CD4-positive, CD25-positive, alpha-beta regulatory T cell (primary cell): ENCODE results near the gene NANP. TPM values are rescaled to one million over a fixed set of nuclear protein-coding genes. Genes with fewer than 3 reads are reported as not detected.
"Not testable (repeated sequence)": the region's sequence is repeated elsewhere in the genome, so short reads cannot be mapped to it uniquely, and the experiment has no call there.

ENCODE experiments used
- ATAC-seq, 2 donors: fragments of 150-1000 bp; cut with Tn5 transposase; one replicate each; pipeline ENCODE4 v1.10.0; 2021; ENCODE audit warnings: low read depth in 2 of 2, moderate number of reproducible peaks in 2 of 2, moderate library complexity in 1 of 2
- DNase-seq, 3 donors: peaks; one replicate each; pipeline versions ENCODE4 v3.0.0 to v3.0.0-alpha.2; 2012 to 2022; ENCODE audit warnings: mixed read lengths in 1 of 3
- H3K27ac ChIP-seq: one replicate; pipeline ENCODE4 v1.7.0; 2013; ENCODE audit warnings: mild to moderate bottlenecking, low read length; ENCODE audit not compliant: insufficient read depth, poor library complexity, severe bottlenecking
- H3K27me3 ChIP-seq: one replicate; pipeline ENCODE4 v1.7.0; 2013; ENCODE audit warnings: low read length; ENCODE audit not compliant: control insufficient read depth, insufficient read depth
- H3K36me3 ChIP-seq: one replicate; pipeline ENCODE4 v1.7.0; 2013; ENCODE audit warnings: mild to moderate bottlenecking, low read length, moderate library complexity; ENCODE audit not compliant: control insufficient read depth, insufficient read depth
- H3K4me1 ChIP-seq: 2 replicates; pipeline ENCODE4 v1.7.0; 2013; ENCODE audit warnings: mild to moderate bottlenecking, low read length; ENCODE audit not compliant: insufficient read depth, control insufficient read depth, poor library complexity, severe bottlenecking
- H3K4me3 ChIP-seq: one replicate; pipeline ENCODE4 v1.7.0; 2013; ENCODE audit warnings: low read depth, mild to moderate bottlenecking, low read length, moderate library complexity
- H3K9me3 ChIP-seq, 2 experiments: 1 replicate in 1 of 2; 2 replicates in 1 of 2; pipeline ENCODE4 v1.7.0; 2013; ENCODE audit warnings: low read length in 2 of 2, mild to moderate bottlenecking in 1 of 2, moderate library complexity in 1 of 2; ENCODE audit not compliant: control insufficient read depth in 2 of 2
- H3K27ac Mint-ChIP-seq, 3 donors: one replicate each; pipeline ENCODE4 v1.8.0; 2020 to 2022; ENCODE audit warnings: mild to moderate bottlenecking in 3 of 3, mixed read lengths in 3 of 3, moderate library complexity in 2 of 3
- H3K27me3 Mint-ChIP-seq: one replicate; pipeline ENCODE4 v1.8.0; 2022; ENCODE audit warnings: mild to moderate bottlenecking, mixed read lengths
- H3K36me3 Mint-ChIP-seq: one replicate; pipeline ENCODE4 v1.8.0; 2020; ENCODE audit warnings: mixed read lengths
- H3K4me1 Mint-ChIP-seq, 4 donors: one replicate each; pipeline ENCODE4 v1.8.0; 2020 to 2022; ENCODE audit warnings: mixed read lengths in 4 of 4, mild to moderate bottlenecking in 1 of 4
- H3K4me3 Mint-ChIP-seq, 4 donors: one replicate each; pipeline ENCODE4 v1.8.0; 2020 to 2022; ENCODE audit warnings: mild to moderate bottlenecking in 4 of 4, mixed read lengths in 4 of 4, moderate library complexity in 3 of 4
- H3K9me3 Mint-ChIP-seq, 7 donors: one replicate each; pipeline ENCODE4 v1.8.0; 2020 to 2022; ENCODE audit warnings: mixed read lengths in 7 of 7, mild to moderate bottlenecking in 3 of 7, moderate library complexity in 2 of 7
- polyA plus RNA-seq, 4 donors: library from polyadenylated mRNA; unstranded; fragments of 300-500 nt; fragmentation: Illumina TruSeq; gene quantifications; one replicate each; pipeline ENCODE4 v1.2.3, GENCODE V29; 2021
- total RNA-seq: library from RNA; stranded (reverse); gene quantifications from one replicate; pipeline ENCODE4 v1.2.3, GENCODE V29; 2022

Gene NANP
- total and polyA plus RNA-seq, 5 donors from 2014 or later, result 0.66 to 1.1 (median 1.1) TPM

GRCh38 chr20:25605148-25605547, 18.7 kb downstream of the NANP start:
- Mint-ChIP-seq H3K4me1 (peaks cover 0 to 2% (median 0%) of the 10 kb centered on the region in 4 donors), H3K36me3 (no peaks in the 10 kb centered on the region), H3K27me3 (peaks cover 4% of the 10 kb centered on the region), H3K27ac (no peak overlapping the region), H3K4me3 (no peak overlapping the region), H3K9me3 (no peaks in the 10 kb centered on the region)
- Histone ChIP-seq H3K27ac (no peak overlapping the region), H3K36me3 (no peaks in the 10 kb centered on the region), H3K9me3 (no peaks in the 10 kb centered on the region), H3K4me1 (no peaks in the 10 kb centered on the region), H3K27me3 (no peaks in the 10 kb centered on the region), H3K4me3 (no peak overlapping the region)
- DNase-seq, result no peak
- ATAC-seq, result no peak

- Histone ChIP-seq H3K4me3 (no peak overlapping the region), H3K36me3 (no peaks in the 10 kb centered on the region), H3K9me3 (no peaks in the 10 kb centered on the region), H3K27me3 (no peaks in the 10 kb centered on the region), H3K27ac (no peak overlapping the region), H3K4me1 (no peaks in the 10 kb centered on the region)
- ATAC-seq (no peak), DNase-seq (no peak)
- Mint-ChIP-seq H3K4me1 (peaks cover 0 to 2% (median 0%) of the 10 kb centered on the region in 4 donors), H3K27ac (peak overlapping the region in 1 of 3 donors; percentile 74), H3K9me3 (no peaks in the 10 kb centered on the region), H3K27me3 (peaks cover 4% of the 10 kb centered on the region), H3K4me3 (no peak overlapping the region), H3K36me3 (no peaks in the 10 kb centered on the region)
Observed at GRCh38 chr20:25604611-25605010, 19.2 kb downstream of the NANP start.

- not testable (repeated sequence) for ATAC-seq
Observed at GRCh38 chr20:25602914-25603309, 20.9 kb downstream of the NANP start.

GRCh38 chr20:25602191-25602913, 21.5 kb downstream of the NANP start:
- H3K4me1 Mint-ChIP-seq, ATAC-seq, H3K9me3 ChIP-seq, H3K4me3 ChIP-seq, H3K4me3 Mint-ChIP-seq, H3K27ac ChIP-seq, H3K4me1 ChIP-seq, H3K9me3 Mint-ChIP-seq, H3K27me3 ChIP-seq, H3K36me3 ChIP-seq, H3K36me3 Mint-ChIP-seq, H3K27ac Mint-ChIP-seq, H3K27me3 Mint-ChIP-seq, DNase-seq: not testable (repeated sequence)

More at GRCh38 chr20:25602914-25603309, 20.9 kb downstream of the NANP start:
- not testable (repeated sequence) for H3K27ac ChIP-seq, H3K4me1 ChIP-seq, H3K9me3 Mint-ChIP-seq, H3K27ac Mint-ChIP-seq, H3K36me3 Mint-ChIP-seq, H3K9me3 ChIP-seq, H3K4me3 ChIP-seq, H3K27me3 Mint-ChIP-seq, H3K4me3 Mint-ChIP-seq, H3K4me1 Mint-ChIP-seq, H3K27me3 ChIP-seq, H3K36me3 ChIP-seq
- DNase-seq, result peak in 1 of 3 donors; percentile 6

- no peak for DNase-seq
- H3K27me3 Mint-ChIP-seq, result peaks cover 4% of the 10 kb centered on the region
- no peak overlapping the region for H3K4me3 Mint-ChIP-seq
- H3K4me1 Mint-ChIP-seq, result peaks cover 0 to 2% (median 0%) of the 10 kb centered on the region in 4 donors
- no peak overlapping the region for H3K27ac Mint-ChIP-seq
- H3K4me3 ChIP-seq, result no peak overlapping the region
- no peaks in the 10 kb centered on the region for H3K4me1 ChIP-seq
- H3K27me3 ChIP-seq, result no peaks in the 10 kb centered on the region
- no peaks in the 10 kb centered on the region for H3K9me3 ChIP-seq
- H3K27ac ChIP-seq, result no peak overlapping the region
- no peaks in the 10 kb centered on the region for H3K36me3 Mint-ChIP-seq
- no peaks in the 10 kb centered on the region for H3K36me3 ChIP-seq
- H3K9me3 Mint-ChIP-seq, result no peaks in the 10 kb centered on the region
- ATAC-seq, result no peak
Observed at GRCh38 chr20:25601659-25602058, 22.2 kb downstream of the NANP start.

GRCh38 chr20:25600632-25601031, 23.2 kb downstream of the NANP start:
- H3K4me3 Mint-ChIP-seq, result no peak overlapping the region
- Histone ChIP-seq H3K27me3 (no peaks in the 10 kb centered on the region), H3K4me3 (no peak overlapping the region), H3K4me1 (no peaks in the 10 kb centered on the region), H3K27ac (no peak overlapping the region), H3K9me3 (no peaks in the 10 kb centered on the region), H3K36me3 (no peaks in the 10 kb centered on the region)
- no peaks in the 10 kb centered on the region for H3K4me1 Mint-ChIP-seq
- ATAC-seq (no peak), DNase-seq (no peak)
- H3K9me3 Mint-ChIP-seq, result no peaks in the 10 kb centered on the region
- H3K36me3 Mint-ChIP-seq, result no peaks in the 10 kb centered on the region
- no peak overlapping the region for H3K27ac Mint-ChIP-seq
- H3K27me3 Mint-ChIP-seq, result peaks cover 4% of the 10 kb centered on the region

- Mint-ChIP-seq H3K36me3 (no peaks in the 10 kb centered on the region), H3K4me1 (no peaks in the 10 kb centered on the region), H3K4me3 (no peak overlapping the region), H3K27me3 (no peaks in the 10 kb centered on the region), H3K9me3 (peaks cover 0 to 5% (median 0%) of the 10 kb centered on the region in 7 donors), H3K27ac (no peak overlapping the region)
- Histone ChIP-seq H3K27ac (no peak overlapping the region), H3K36me3 (no peaks in the 10 kb centered on the region), H3K4me1 (no peaks in the 10 kb centered on the region), H3K4me3 (no peak overlapping the region), H3K9me3 (no peaks in the 10 kb centered on the region), H3K27me3 (no peaks in the 10 kb centered on the region)
- DNase-seq (no peak), ATAC-seq (no peak)
Observed at GRCh38 chr20:25592135-25592852, 31.5 kb downstream of the NANP start.

GRCh38 chr20:25590778-25591177, 33.0 kb downstream of the NANP start:
- H3K9me3 ChIP-seq, H3K4me1 Mint-ChIP-seq, H3K36me3 Mint-ChIP-seq, H3K27ac ChIP-seq, H3K4me3 ChIP-seq, H3K36me3 ChIP-seq, H3K4me1 ChIP-seq, H3K9me3 Mint-ChIP-seq, H3K4me3 Mint-ChIP-seq, H3K27me3 ChIP-seq, H3K27ac Mint-ChIP-seq, ATAC-seq, DNase-seq, H3K27me3 Mint-ChIP-seq: not testable (repeated sequence)
